Caco-2 (cell line): ENCODE results near the gene RNLS. TPM values are rescaled to one million over a fixed set of nuclear protein-coding genes. Genes with fewer than 3 reads are reported as not detected.

Experiments used
- BruUV-seq: library from RNA; stranded (reverse); fragments of 400-500 nt; replicated peaks from 2 replicates; lab custom pipeline; 2021; lab: Mats Ljungman, UMichigan
- CTCF ChIA-PET: fragments of 300-600 bp; sonication (Branson Sonifier 250); formaldehyde crosslinking; loops from one replicate; lab custom pipeline; 2022; ENCODE audit warnings: antibody characterized with exemption; lab: Charles Lee
- POLR2A ChIA-PET: fragments of 300-600 bp; sonication (Branson Sonifier 250); formaldehyde crosslinking; loops from one replicate; lab custom pipeline; 2022; ENCODE audit warnings: antibody characterized with exemption; lab: Charles Lee
- DNase-seq, 2 experiments: peaks; one replicate each; pipeline versions ENCODE4 v3.0.0 to v3.0.0-alpha.2; 2020 to 2022
- H3K27me3 ChIP-seq: replicated peaks from 2 replicates; pipeline ENCODE4 v1.6.0; 2011; ENCODE audit warnings: low read length; ENCODE audit not compliant: control insufficient read depth, insufficient read depth
- H3K36me3 ChIP-seq: 2 replicates; pipeline ENCODE4 v1.5.1; 2011; ENCODE audit warnings: low read length; ENCODE audit not compliant: control insufficient read depth, insufficient read depth
- H3K4me1 ChIP-seq: fragments of 250-450 bp; sonication (Bioruptor Pico); 2 replicates; pipeline ENCODE4 v1.5.1; 2020; ENCODE audit warnings: mild to moderate bottlenecking
- H3K4me3 ChIP-seq: 2 replicates; pipeline ENCODE4 v1.5.1; 2011; ENCODE audit warnings: low read depth, mild to moderate bottlenecking, control low read depth, low read length
- H3K9me3 ChIP-seq: fragments of 250-450 bp; sonication (Bioruptor Pico); 2 replicates; pipeline ENCODE4 v1.5.1; 2020; ENCODE audit warnings: mild to moderate bottlenecking, moderate library complexity
- H3K27ac Mint-ChIP-seq: one replicate; pipeline ENCODE4 v1.8.0; 2022; ENCODE audit warnings: mixed read lengths; ENCODE audit not compliant: unreplicated experiment
- H3K27me3 Mint-ChIP-seq: one replicate; pipeline ENCODE4 v1.8.0; 2022; ENCODE audit warnings: mixed read lengths; ENCODE audit not compliant: insufficient read depth, unreplicated experiment
- H3K36me3 Mint-ChIP-seq: one replicate; pipeline ENCODE4 v1.8.0; 2022; ENCODE audit warnings: mild to moderate bottlenecking, mixed read lengths; ENCODE audit not compliant: insufficient read depth, unreplicated experiment
- H3K4me1 Mint-ChIP-seq: one replicate; pipeline ENCODE4 v1.8.0; 2022; ENCODE audit warnings: low read depth, mixed read lengths; ENCODE audit not compliant: unreplicated experiment
- H3K4me3 Mint-ChIP-seq: one replicate; pipeline ENCODE4 v1.8.0; 2022; ENCODE audit warnings: mild to moderate bottlenecking, moderate library complexity, mixed read lengths; ENCODE audit not compliant: unreplicated experiment
- H3K9me3 Mint-ChIP-seq: one replicate; pipeline ENCODE4 v1.8.0; 2022; ENCODE audit warnings: mixed read lengths; ENCODE audit not compliant: unreplicated experiment
- intact Hi-C: fragments of 100-400 bp; cut with micrococcal nuclease; formaldehyde crosslinking; loops from one replicate; pipeline ENCODE4 v1.10.0; 2022; ENCODE audit not compliant: unreplicated experiment
- total RNA-seq: library from RNA; stranded (reverse); gene quantifications from 2 replicates; pipeline ENCODE4 v1.2.3, GENCODE V29; 2022
- TF ChIP-seq, protein P1 (sequence below), 2 experiments: fragments of 200-600 bp in 1 of 2; IDR thresholded peaks; 1 replicate in 1 of 2; 2 replicates in 1 of 2; pipeline versions ENCODE4 v1.5.1 to v1.8.0; 2011 to 2022; ENCODE audit warnings: antibody characterized with exemption in 1 of 2, control low read depth in 1 of 2, inconsistent platforms in 1 of 2, low read depth in 1 of 2, low read length in 1 of 2, mild to moderate bottlenecking in 1 of 2, moderate library complexity in 1 of 2; ENCODE audit not compliant: insufficient read depth in 1 of 2, severe bottlenecking in 1 of 2, unreplicated experiment in 1 of 2

Gene RNLS
- total RNA-seq, 1 experiment from 2014 or later, result 5.7 TPM

DNA sequence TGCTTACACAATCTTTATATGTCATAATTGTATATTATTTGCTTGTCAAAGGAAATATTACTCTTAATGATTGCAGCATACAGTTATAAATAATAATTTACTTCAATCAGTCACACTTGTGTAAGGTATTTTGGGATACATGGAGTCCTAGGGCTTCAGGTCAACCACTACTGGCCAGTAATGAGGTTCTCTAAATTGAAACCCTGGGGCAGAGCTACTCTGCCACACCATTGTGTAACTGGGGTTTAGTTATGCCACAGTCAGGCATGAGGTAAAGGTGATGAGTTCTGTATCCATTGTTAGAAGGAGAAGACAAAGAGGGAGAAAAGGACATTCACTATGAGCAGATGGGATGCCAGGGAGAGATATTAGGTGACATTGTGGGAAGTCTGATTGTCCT lies 117.4 kb downstream of the RNLS start:
- intact Hi-C loops, result no loop called here
- peaks cover 1% of the 10 kb centered on the region; the same call in 1 of the 2 replicates for H3K9me3 ChIP-seq
- POLR2A ChIA-PET, result no interaction called here
- DNase-seq, result no peak
- Mint-ChIP-seq H3K4me3 (no peak overlapping the region), H3K9me3 (no peaks in the 10 kb centered on the region), H3K27ac (no peak overlapping the region), H3K27me3 (no peaks in the 10 kb centered on the region), H3K36me3 (no peaks in the 10 kb centered on the region), H3K4me1 (no peaks in the 10 kb centered on the region)
- TF ChIP-seq, protein P1, sequence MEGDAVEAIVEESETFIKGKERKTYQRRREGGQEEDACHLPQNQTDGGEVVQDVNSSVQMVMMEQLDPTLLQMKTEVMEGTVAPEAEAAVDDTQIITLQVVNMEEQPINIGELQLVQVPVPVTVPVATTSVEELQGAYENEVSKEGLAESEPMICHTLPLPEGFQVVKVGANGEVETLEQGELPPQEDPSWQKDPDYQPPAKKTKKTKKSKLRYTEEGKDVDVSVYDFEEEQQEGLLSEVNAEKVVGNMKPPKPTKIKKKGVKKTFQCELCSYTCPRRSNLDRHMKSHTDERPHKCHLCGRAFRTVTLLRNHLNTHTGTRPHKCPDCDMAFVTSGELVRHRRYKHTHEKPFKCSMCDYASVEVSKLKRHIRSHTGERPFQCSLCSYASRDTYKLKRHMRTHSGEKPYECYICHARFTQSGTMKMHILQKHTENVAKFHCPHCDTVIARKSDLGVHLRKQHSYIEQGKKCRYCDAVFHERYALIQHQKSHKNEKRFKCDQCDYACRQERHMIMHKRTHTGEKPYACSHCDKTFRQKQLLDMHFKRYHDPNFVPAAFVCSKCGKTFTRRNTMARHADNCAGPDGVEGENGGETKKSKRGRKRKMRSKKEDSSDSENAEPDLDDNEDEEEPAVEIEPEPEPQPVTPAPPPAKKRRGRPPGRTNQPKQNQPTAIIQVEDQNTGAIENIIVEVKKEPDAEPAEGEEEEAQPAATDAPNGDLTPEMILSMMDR (IDR thresholded peaks at IDR 0.05; ENCODE audit: insufficient read depth in 1 of 2, low read depth in 1 of 2, low read length in 1 of 2, severe bottlenecking in 1 of 2, unreplicated experiment in 1 of 2), result no peak
- CTCF ChIA-PET, result no interaction called here
- no peak overlapping the region for H3K4me3 ChIP-seq
- H3K36me3 ChIP-seq, result no peaks in the 10 kb centered on the region
- H3K4me1 ChIP-seq, result no peaks in the 10 kb centered on the region
- BruUV-seq, result no TSS peak
- H3K27me3 ChIP-seq, result no peaks in the 10 kb centered on the region

DNA sequence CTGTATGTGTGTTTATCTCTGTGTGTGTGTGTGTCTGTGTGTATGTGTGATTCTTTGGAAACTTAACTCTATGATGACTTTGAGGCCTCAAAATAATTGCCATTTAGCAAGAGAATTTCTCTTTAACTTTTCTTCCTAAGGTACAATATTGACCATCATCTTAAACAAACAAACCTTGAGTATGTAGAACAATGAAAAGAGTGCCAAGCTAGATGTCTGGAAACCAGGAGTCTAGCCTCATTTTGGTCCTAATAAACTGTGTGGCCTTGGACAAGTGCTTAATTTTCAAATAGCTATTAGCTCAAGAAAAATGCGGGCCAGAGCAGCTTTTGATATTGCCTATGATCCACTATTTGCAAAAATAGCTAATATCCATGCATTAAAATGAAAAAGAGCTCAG lies 119.3 kb downstream of the RNLS start:
- Histone ChIP-seq H3K27me3 (no peaks in the 10 kb centered on the region), H3K4me1 (no peaks in the 10 kb centered on the region), H3K36me3 (no peaks in the 10 kb centered on the region), H3K9me3 (no peaks in the 10 kb centered on the region), H3K4me3 (no peak overlapping the region)
- intact Hi-C loops, result no loop called here
- POLR2A ChIA-PET, result no interaction called here
- H3K4me1 Mint-ChIP-seq, result no peaks in the 10 kb centered on the region
- no peak overlapping the region for H3K27ac Mint-ChIP-seq
- no peak overlapping the region for H3K4me3 Mint-ChIP-seq
- DNase-seq, result no peak
- CTCF ChIA-PET, result no interaction called here
- H3K9me3 Mint-ChIP-seq, result no peaks in the 10 kb centered on the region
- H3K27me3 Mint-ChIP-seq, result peaks cover 4% of the 10 kb centered on the region
- TF ChIP-seq, protein P1 (IDR thresholded peaks at IDR 0.05; ENCODE audit: insufficient read depth in 1 of 2, low read depth in 1 of 2, low read length in 1 of 2, severe bottlenecking in 1 of 2, unreplicated experiment in 1 of 2), result no peak
- H3K36me3 Mint-ChIP-seq, result no peaks in the 10 kb centered on the region
- no TSS peak for BruUV-seq

DNA sequence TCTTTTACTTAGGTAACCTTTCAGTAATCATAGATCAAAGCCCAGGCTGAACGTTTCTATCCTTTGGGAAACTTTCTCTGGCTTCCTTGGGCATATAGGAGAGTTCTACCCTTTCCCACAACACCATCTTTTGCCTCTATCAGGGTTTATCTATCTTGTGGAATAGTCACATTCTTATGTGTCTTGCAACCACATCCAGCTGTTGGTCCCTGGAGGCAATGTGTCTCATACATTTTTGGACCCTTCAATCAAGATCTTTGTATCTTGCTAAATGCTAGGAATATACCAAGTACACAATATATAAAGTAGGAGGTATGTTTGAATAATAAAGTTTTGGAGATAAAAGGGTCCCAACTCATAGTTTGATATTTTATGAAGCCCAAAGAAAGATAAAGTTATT lies 121.7 kb downstream of the RNLS start:
- no peaks in the 10 kb centered on the region for H3K9me3 Mint-ChIP-seq
- no peak for DNase-seq
- no TSS peak for BruUV-seq

More for the DNA sequence above, 121.7 kb downstream of the RNLS start:
- H3K4me3 Mint-ChIP-seq, result no peak overlapping the region
- Histone ChIP-seq H3K36me3 (no peaks in the 10 kb centered on the region), H3K9me3 (no peaks in the 10 kb centered on the region), H3K4me3 (no peak overlapping the region), H3K27me3 (no peaks in the 10 kb centered on the region), H3K4me1 (no peaks in the 10 kb centered on the region)
- TF ChIP-seq, protein P1 (IDR thresholded peaks at IDR 0.05; ENCODE audit: insufficient read depth in 1 of 2, low read depth in 1 of 2, low read length in 1 of 2, severe bottlenecking in 1 of 2, unreplicated experiment in 1 of 2), result no peak
- POLR2A ChIA-PET, result no interaction called here
- H3K36me3 Mint-ChIP-seq, result no peaks in the 10 kb centered on the region
- H3K27me3 Mint-ChIP-seq, result peaks cover 4% of the 10 kb centered on the region
- H3K4me1 Mint-ChIP-seq, result peaks cover 6% of the 10 kb centered on the region
- no peak overlapping the region for H3K27ac Mint-ChIP-seq
- intact Hi-C loops, result no loop called here
- CTCF ChIA-PET, result no interaction called here
